ENCODE measurements around the gene PLCL2.

PLCL2 gene

GRCh38 chr3:17006132-17006852 lies 121.5 kb downstream of the PLCL2 start:
- TF ChIP-seq, protein P1, sequence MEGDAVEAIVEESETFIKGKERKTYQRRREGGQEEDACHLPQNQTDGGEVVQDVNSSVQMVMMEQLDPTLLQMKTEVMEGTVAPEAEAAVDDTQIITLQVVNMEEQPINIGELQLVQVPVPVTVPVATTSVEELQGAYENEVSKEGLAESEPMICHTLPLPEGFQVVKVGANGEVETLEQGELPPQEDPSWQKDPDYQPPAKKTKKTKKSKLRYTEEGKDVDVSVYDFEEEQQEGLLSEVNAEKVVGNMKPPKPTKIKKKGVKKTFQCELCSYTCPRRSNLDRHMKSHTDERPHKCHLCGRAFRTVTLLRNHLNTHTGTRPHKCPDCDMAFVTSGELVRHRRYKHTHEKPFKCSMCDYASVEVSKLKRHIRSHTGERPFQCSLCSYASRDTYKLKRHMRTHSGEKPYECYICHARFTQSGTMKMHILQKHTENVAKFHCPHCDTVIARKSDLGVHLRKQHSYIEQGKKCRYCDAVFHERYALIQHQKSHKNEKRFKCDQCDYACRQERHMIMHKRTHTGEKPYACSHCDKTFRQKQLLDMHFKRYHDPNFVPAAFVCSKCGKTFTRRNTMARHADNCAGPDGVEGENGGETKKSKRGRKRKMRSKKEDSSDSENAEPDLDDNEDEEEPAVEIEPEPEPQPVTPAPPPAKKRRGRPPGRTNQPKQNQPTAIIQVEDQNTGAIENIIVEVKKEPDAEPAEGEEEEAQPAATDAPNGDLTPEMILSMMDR (IDR thresholded peaks at IDR 0.05) = no peak

DNA sequence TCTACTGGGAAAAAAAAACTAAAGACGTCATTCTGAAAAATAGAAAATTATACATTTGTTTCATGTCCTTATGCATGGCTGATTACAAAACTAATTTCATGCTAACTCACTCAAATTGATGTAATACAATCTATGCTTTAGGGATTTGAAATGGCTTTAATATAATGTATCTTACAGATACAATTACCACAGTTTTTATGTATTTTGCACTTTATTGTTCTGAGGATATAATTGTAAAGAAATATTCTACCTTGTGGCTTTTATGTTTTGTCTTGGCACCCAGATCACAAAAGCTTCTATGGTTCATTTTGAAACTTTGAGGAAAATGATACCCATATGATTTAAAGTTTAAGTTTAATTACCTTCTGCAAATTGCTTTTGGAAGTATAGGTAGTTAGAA lies 122.5 kb downstream of the PLCL2 start:
- TF ChIP-seq, protein P1 (IDR thresholded peaks at IDR 0.05) = no peak

GRCh38 chr3:17009826-17010225 lies 125.1 kb downstream of the PLCL2 start:
- TF ChIP-seq, protein P1 (IDR thresholded peaks at IDR 0.05) = no peak

DNA sequence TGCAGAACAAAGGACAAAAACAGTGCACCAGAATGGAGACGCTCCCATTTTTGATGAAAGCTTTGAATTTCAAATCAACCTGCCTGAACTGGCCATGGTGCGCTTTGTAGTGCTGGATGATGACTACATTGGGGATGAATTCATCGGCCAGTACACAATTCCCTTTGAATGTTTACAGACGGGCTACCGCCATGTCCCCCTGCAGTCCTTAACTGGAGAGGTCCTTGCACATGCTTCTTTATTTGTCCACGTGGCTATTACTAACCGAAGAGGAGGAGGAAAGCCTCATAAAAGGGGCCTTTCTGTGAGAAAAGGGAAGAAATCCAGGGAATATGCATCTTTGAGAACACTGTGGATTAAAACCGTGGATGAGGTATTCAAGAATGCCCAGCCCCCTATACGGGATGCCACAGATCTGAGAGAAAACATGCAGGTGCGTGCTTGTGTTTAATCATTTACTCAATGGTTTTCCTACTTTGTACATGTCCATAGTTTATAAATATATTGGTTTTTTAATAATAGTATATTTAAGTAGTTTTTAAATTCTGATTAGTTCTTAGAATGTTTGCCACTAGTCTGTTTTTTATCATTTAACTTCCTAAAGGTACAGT lies 127.1 kb downstream of the PLCL2 start:
- TF ChIP-seq, protein P1 (IDR thresholded peaks at IDR 0.05) = no peak

DNA sequence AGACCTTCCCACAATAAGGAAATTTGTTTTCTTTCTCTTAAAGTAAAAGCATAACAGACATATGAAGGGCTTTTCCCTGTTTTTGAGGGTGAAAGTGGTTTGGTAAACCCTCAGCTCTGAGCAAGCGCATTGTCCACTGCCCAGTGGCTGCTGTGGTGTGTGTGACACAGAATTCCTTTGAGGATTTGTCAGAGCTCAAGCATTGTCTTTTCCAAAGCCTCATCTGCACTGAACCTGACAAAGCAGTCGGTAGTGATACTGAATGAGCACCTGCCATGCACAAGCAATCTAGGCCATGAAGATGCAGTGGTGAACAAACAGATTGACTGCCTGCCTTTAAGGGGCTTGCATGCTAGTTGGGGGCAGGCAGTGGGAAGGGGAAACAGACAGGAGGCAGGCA lies 128.3 kb downstream of the PLCL2 start:
- TF ChIP-seq, protein P1 (IDR thresholded peaks at IDR 0.05) = no peak

GRCh38 chr3:17013571-17013970 lies 128.8 kb downstream of the PLCL2 start:
- TF ChIP-seq, protein P1 (IDR thresholded peaks at IDR 0.05) = no peak

- TF ChIP-seq, protein P1 (IDR thresholded peaks at IDR 0.05) = no peak
Observed at GRCh38 chr3:17014284-17014683, 129.5 kb downstream of the PLCL2 start.
